ENCODE results near the gene ILKAP. TPM values are rescaled to one million over a fixed set of nuclear protein-coding genes. Genes with fewer than 3 reads are reported as not detected.

Gene ILKAP
- total RNA-seq, 1 experiment from 2014 or later = 53.4 TPM

- ChIA-PET CTCF (no interaction called here), RAD21 (ENCODE audit: low non-redundant PET in 1 of 2, low total read pairs in 2 of 2, uncharacterized antibody in 2 of 2, unreplicated experiment in 2 of 2) (no interaction called here), POLR2A (no interaction called here)
- Histone ChIP-seq H3K4me2 (ENCODE audit: low read length) (no peak overlapping the region), H3K27ac (ENCODE audit: low read depth, low read length) (no peak overlapping the region), H3K9me2 (ENCODE audit: insufficient read depth) (no peaks in the 10 kb centered on the region), H3K79me2 (ENCODE audit: insufficient read depth, low read length) (no peaks in the 10 kb centered on the region), H3K27me3 (ENCODE audit: insufficient read depth, low read length) (no peaks in the 10 kb centered on the region), H4K20me1 (ENCODE audit: insufficient read depth) (no peaks in the 10 kb centered on the region), H3K9me3 (ENCODE audit: control insufficient read depth in 1 of 2, insufficient read depth in 1 of 2, low read depth in 1 of 2, low read length in 2 of 2) (no peaks in the 10 kb centered on the region), H3K4me1 (ENCODE audit: control insufficient read depth in 1 of 2, insufficient read depth in 2 of 2, low read length in 2 of 2) (peaks cover 8 to 13% of the 10 kb centered on the region in 2 experiments), H3K9ac (ENCODE audit: low read length) (no peak overlapping the region), H3K4me3 (replicated peaks in 1 of 2; ENCODE audit: low read depth in 1 of 2, low read length in 2 of 2) (no peak overlapping the region), H2AFZ (ENCODE audit: low read depth, low read length, poor library complexity, severe bottlenecking) (no peak overlapping the region), H3K36me3 (ENCODE audit: control insufficient read depth in 1 of 2, insufficient read depth in 2 of 2, low read length in 2 of 2) (peaks cover 0 to 5% of the 10 kb centered on the region in 2 experiments; a peak in 1 of 4 replicates)
- no peak for ATAC-seq
- BruUV-seq (replicated peaks) = no TSS peak
- intact Hi-C loops (cut with micrococcal nuclease) = no loop called here
- no peak for TF ChIP-seq POLR2AphosphoS5 (IDR thresholded peaks at IDR 0.05; ENCODE audit: low read depth, low read length)
- TF ChIP-seq TCF7L2 (IDR thresholded peaks at IDR 0.05; ENCODE audit: borderline replicate concordance, extremely low read depth, insufficient read depth, insufficient read length) = no peak
- no peak for TF ChIP-seq POLR2A (IDR thresholded peaks at IDR 0.05; ENCODE audit: borderline replicate concordance, extremely low read depth, insufficient read depth, insufficient read length)
- TF ChIP-seq YY1 (IDR thresholded peaks at IDR 0.05; ENCODE audit: extremely low read depth, insufficient replicate concordance, low read depth, low read length) = no peak
- no peak for TF ChIP-seq SP1 (IDR thresholded peaks at IDR 0.05; ENCODE audit: low read depth)
- TF ChIP-seq MAX (IDR thresholded peaks at IDR 0.05) = no peak
- TF ChIP-seq RAD21 (IDR thresholded peaks at IDR 0.05; ENCODE audit: low read depth) = no peak
- no peak for TF ChIP-seq ZFX (IDR thresholded peaks at IDR 0.05)
- no peak for TF ChIP-seq ELF1 (IDR thresholded peaks at IDR 0.05; ENCODE audit: borderline replicate concordance, low read depth)
- no peak for TF ChIP-seq JUND (IDR thresholded peaks at IDR 0.05)
- TF ChIP-seq REST (IDR thresholded peaks at IDR 0.05; ENCODE audit: low read depth) = no peak
- no peak for TF ChIP-seq ATF3 (IDR thresholded peaks at IDR 0.05)
- DNase-seq (ENCODE audit: low read depth, low spot score) = no peak
Measured at GRCh38 chr2:238244151-238244550, 40.7 kb upstream of the ILKAP start.
